ENCODE measurements around the gene CD34.

The CD34 gene

DNA sequence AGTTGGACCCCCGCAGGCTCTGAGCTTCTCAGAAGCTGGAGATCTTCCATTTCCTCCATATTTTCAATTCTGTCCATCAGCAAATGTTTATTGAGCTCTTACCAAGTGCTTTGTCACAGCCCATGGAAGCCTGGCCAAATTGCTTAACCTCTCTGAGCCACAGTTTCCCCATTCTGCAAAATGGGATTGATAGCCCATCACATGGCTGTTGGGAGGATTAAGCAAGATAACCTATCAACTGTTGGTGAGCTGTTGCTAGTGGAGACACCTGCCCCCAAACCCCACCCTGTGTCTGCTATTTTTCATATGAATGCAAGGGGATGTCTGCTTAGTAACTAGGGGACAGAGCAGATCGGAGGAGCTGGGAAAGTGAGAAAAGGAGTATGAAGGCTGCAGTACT, 38.3 kb downstream of the CD34 start:
- no peak for DNase-seq (ENCODE audit: low read depth)

DNA sequence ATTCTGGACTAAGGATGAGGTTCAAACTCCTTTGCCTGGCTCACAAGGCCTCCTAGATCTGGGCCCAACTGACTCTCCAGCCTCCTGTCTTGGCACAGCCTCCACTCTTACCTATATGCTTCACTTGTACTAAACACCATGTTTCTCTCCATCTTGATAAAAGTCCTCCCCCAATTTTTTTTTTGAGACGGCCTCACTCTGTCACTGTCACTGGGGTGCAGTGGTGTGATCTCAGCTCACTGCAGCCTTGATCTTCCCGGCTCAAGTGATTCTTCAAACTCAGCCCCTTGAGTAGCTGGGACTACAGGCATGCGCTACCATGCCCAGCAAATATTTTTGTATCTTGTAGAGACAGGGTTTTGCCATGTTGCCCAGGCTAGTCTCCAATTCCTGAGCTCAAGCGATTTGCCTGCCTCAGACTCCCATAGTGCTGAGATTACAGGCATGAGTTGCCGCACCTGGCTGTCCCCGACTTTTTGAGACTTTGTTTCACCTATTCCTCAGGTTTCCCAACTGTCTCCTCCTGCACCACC, 39.7 kb downstream of the CD34 start:
- no peak for DNase-seq (ENCODE audit: low read depth)

DNA sequence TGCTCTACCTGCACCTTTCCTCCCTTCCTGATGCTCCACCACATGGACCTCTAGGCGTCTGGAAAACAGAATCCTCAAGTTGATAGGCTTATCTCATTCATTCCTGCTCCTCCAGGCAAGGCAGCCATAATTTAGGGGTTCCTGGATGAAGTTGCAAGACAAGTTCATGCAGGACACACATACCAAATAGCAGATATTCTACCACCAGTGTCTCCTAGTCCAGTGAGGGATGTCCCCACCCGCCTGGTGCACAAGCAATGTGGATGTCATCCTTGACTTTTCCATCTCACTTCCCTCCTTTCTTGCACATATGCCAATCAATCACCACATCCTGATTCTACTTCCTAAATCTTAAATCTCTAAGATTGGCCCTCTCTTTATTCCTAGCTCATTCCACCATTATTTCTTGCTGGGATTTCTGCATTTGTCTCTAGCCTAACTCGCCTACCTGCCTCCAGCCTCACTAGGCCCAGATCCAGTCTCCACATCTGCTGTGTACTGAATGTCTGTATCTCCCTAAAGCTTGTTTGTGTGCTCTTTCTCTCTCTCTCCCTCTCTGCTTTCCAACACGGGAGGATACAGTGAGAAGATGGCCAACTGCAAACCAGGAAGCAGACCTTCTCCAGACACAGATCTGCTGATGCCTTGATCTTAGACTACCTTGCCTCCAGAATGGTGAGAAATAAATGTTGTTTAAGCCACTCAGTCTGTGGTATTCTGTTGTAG, 40.5 kb downstream of the CD34 start:
- DNase-seq (ENCODE audit: low read depth): no peak

DNA sequence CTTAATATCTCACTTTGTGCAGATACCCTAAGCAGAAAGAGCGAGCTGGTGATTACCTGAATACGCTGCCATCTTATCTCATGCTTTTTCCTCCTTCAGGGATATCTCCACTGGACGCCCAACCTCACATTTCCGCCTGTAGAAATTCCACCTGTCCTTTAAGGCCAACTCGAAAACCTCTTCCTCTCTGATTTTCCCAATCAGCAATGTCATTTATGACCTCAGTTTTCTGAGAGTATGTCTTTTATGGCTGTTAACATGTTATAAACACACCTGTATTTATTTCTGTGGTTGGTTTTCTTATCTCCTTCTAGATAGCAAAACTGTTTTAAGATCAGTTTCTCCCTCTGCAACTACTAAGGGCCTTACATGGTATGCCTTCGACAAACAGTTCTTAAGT, 41.1 kb downstream of the CD34 start:
- no peak for DNase-seq (ENCODE audit: low read depth)

DNA sequence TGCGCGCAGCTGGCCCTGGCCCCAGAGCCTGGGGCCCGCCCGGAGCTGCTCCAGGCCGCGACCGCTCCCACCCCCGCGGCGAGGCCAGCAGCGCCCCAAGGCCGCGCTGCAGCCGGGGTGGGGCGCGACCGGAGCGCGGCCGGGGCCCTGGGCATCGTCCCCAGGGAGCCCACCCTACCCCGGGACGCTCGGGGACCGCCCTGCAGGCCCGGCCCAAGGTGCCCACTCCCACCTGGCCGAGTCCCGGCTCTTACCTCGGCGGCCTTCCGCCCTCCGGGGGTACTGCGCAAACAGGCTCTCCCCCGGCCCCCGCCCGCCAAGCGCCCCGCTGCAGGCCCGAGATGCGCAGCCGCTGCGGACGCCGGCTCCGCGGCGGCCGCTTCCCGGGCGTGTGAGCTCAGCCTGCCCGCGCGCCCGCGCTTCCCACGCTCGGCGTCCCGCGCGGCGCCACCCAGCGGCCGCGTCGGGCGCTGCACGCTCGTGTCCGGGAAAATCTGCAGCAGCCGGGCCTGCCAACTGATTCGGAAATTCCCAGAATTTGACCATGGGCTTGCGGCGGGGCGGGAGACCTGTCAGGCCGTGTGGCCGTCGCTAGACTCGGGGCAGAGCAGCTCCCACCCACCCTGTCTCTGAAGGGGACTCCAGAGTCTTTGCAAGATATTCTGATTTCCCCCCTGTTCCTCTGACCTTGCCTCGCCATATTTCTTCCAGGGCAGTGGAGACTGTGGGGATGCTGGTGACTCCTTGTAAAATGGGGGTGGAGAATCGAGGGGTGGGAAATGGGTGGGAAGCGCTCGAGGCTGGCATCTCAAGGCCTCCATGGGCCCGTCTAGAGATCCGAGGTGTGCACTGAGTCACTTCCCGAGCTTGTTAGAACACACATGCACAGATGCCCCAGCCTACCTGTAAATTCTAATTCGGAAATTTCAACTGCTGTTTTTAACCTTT, 41.9 kb downstream of the CD34 start:
- peak; percentile 79 for DNase-seq (ENCODE audit: low read depth)

DNA sequence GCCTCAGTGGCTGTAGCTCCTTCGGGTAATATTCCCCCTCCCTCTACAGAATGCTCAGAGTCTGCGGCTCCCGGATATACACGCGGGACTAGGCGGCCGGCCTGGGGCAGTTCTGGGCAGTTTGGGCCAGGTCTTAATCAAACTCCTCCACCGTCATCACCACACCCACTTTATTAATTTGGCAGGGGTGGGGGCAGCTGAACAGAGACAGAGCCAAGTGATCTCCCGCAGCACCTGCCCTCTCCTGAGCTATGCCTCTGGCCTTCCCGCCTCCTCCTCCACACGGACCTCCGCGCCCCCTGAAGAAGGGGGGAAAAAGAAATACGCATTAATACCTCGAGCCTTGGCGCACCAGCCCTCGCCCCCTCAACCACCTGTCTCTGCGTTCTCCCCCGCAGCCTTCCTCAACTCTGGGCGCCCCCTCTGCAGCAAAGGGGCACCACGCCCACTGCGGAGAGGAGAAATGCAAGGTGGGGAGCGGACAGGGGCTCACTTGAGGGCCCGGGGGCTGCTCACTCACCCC, 42.6 kb downstream of the CD34 start:
- DNase-seq (ENCODE audit: low read depth): peak; percentile 53

DNA sequence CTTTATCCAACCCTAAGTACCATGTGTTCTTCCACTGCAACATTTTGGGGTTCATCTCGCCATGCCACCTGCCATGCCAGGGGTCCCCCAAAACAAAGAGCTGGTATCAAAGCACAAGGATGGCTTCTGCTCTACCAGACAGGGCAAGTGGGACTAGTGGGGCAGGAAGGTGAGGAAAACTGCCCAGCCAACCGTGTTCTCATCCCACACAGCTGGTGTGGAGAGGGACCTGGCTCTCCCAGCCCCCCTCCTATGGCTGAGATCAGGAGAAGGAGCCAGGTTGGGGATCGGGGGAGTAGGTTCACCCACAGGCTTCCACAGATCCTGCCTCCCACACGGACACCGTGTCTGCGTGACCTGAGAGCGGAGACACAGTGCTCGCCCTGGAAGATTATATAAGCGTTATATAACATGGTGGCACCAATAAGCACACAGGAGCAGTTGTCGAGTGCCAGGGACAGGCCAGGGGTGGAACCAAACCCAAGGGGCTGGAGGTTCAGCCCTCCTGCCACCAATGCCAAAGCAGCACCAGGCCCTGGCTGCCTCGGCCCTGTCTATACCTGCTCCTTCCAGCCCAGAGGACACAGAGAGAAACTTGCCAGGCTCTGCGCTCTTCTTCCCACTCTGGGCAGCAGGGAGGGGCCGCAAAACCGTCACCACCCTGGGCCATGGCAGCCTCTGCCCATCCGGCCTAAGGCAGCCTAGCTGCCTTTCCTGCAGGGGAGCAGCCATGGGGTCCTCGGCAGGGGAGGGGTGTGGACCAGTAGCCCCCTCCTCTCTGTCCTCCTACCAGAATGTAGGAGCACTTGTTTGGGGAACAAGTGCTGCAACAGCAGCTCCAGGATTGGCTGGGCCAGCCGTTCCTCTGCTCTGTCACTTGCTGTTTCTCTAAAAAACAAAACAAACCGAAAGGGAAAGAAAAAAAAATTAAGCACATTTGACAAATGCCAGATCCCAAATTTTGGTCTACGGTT, 43.5 kb downstream of the CD34 start:
- DNase-seq (ENCODE audit: low read depth): no peak

DNA sequence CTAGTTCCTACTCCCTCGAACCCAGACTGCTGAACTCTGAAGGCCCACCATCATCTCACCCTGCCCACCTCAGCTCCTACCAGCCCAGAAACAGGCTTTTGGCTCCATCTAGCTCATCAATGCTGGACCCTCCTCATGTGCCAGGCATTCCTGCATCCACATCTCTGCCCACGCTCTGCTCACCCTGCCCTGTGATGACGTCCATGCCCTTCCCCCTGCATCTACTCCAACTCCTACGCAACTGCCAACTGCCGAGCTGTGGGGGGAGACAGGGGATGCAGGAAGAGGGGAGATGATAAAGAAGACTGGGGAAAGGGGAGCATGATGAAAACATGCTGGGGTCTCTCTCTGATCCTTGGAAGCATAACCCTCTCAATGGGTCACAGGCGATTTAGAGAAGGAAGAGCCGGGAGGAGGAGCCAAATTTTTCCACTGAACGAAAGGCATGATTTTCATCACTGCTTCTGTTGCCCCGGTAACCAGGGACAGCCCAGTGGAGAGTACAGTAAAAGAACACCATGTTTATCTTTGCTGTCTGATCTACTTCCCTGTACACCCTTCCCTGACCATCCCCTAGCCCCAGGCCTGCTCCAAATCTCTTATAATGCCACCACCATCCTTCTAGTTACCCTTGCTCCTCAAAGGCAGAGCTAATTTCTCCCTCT, 44.3 kb downstream of the CD34 start:
- DNase-seq (ENCODE audit: low read depth): no peak

DNA sequence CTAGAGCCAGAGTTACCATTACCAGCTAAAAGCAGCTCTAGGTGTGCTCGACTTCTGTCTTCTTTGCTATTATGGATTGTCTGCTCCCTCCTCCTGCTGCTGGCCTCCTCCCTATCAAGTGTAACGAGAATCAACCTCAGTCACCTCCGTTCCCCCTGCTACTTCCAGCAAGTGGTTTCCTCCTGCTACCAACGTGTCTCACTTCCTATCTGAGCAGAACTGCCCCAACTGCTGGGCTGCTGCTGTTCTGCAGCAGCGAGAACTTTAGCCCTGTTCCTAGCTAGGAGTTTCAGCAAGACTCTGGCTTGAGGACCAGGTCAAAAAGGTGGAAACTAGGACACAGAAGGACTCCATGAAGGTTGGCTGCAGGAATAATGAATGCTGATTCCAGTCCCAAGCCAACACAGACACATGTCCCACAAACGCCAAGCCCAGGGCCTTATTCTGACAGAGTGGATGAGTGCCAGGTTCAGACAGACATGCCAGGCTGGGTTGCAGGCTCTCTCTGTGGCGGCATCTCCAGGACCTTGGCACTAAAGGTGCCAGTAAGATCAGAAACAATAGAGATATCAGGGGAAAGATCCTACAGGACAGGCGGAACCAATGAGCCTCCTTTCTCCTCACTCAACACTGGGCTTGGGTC, 46.9 kb downstream of the CD34 start:
- no peak for DNase-seq (ENCODE audit: low read depth)

DNA sequence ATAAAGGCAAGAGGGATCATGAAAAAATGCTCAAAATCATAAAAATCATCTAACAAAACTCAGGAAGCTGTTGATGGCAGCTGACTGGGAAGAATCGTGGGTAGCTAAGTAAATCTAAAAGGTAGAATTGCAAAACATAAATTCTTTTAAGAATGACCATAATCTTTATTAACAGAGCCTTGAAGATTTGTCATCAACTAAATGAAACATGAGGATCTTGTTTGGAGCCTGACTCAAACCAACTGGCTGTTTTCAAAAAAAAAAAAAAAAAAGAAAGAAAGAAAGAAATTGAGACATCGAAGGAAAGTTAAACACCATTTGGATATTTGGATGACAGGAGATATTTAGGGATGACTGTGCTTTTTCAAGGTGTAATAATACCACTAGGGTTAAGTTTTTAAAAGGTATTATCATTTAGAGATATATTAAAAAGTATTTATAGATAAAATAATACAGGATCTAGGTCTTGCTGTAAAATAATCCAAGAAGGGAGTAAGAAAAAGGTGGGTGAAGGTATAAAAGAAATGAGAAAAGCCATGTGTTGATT, 48.6 kb downstream of the CD34 start:
- no peak for DNase-seq (ENCODE audit: low read depth)

DNA sequence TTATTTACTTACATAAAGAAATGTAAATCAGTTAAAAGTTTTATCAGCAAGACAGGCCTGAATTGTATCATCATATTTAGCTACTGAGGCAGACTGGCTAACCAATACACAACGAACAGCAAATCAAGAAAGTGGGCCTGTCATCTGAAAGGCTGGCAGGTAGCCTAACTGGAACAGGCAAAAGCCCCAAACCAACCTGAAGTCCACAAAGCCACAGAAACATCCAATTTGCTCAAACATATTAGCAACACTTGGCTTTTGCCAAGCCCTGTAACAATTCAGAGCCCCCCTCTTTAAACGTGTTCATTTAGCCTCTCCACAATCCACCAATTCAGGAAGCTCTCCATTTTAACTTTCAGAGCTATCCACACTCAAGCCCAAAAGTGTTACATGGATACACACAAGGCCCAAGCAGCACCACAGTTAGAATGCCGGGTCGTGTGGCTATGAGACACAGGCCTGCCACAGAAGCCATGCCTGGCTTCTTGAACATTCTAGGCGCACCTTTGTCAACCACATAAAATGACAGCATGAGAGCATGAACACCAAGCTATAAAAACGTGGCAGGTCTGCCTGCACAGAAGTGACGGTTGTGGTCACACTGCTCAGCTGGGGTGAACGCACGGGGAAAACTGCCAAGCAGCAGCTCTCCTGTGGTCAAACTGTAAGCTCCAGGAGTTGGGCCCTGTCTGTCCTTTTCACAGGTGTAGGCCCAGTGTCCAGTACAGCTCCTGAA, 49.3 kb downstream of the CD34 start:
- DNase-seq (ENCODE audit: low read depth): no peak

DNA sequence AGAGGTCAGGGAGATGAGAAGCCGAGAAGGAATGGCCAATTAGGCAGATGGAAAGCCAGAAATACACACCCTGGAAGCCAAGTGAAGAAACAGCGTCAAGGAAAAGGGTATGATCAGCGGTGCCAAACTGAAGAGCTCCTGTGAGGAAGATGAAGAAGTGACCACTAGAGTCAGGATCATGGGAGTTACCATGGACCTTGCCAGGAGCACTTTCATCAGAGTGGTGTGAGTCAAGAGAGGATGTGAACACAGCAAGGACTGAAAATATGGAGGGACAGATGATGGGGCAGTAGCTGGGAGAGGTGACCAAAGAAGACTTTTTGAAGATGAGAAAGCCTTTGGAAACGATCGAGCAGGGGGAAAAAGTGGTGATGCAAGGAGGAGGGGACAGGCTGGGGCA, 50.4 kb downstream of the CD34 start:
- DNase-seq (ENCODE audit: low read depth): no peak

DNA sequence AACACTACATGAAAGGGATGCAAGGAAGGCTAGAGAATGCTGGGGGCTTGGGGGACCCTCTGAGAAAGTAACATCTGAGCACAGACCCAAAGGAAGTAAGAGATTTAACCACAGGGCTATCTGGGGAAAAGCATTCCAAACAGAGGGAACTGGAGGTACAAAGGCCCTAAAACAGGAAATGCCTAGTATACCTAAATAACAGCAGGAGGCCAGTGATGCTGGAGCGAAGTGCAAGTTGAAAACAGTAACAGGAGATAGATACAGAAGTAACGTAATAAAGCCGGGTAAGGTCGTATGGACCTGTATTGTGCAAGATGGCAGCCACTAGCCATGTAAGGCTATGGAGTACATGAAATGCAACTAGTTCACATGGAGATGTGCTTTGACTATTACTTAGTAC, 52.1 kb downstream of the CD34 start:
- no peak for DNase-seq (ENCODE audit: low read depth)

DNA sequence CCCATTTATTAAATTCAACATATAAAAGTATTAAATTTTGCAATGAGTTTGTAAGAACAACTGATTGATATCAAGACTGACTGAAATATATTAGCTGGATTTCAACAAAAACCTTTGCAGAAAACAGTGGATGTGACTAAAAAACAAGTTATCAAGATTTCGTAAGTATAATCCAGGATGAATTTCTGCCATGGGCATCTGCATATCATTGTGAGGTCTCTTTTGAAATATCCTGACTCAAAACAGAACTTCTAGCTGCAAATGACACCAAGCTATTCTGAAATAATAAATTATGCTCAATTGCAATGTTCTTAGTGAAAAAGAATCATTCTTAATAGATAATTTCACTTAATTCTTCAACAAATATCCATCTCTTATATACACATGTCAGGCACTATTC, 52.6 kb downstream of the CD34 start:
- DNase-seq (ENCODE audit: low read depth): no peak

DNA sequence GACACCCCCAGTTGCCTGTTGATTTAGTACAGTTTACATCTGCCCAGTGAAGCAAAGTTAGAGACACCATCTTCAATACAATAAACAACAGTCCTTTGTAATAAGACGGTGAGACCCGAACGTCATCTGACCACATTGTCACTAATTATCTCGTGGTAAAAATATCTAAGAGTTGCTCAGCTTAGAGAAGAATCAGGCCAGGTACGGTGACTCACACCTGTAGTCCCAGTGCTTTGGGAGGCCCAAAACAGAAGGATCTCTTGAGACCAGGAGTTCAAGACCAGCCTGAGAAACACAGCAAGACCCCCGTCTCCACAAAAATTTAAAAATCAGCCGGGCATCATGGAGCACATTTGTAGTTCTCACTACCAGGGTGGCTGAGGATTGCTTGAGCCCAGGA, 53.5 kb downstream of the CD34 start:
- no peak for DNase-seq (ENCODE audit: low read depth)

DNA sequence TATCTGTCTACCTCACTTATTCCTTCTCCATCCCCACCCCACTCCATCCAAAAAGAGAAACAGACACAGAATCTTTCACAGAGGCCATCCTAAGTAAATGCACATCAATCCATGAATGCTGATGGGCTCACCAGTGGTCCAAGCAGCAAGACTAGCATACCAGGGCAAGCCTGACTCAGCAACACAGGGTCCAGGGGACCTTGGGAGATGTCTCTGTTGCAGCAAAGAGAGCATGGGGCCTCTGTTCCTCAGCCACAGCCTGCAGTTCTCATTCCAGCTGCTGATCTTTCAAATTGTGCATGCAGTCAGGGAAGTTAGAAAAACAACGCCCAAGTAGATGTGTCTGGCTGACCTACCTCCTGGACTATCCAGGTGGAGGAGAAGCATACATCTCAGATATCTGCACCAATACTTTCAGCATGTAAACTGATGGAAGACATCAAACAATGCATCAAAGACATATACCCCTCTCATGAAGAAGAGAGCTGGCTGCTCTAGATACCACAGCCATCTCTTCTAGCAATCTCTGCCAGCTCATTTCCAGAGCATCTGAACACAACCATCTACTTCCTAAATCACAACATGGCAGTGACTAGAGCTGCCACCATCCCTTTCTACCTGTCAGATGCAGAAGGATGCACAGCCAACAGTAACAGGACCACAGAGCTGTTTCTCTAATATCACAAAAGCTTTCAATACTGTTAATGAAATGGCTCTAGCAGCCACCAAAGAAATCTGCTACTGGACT, 54.5 kb downstream of the CD34 start:
- no peak for DNase-seq (ENCODE audit: low read depth)

DNA sequence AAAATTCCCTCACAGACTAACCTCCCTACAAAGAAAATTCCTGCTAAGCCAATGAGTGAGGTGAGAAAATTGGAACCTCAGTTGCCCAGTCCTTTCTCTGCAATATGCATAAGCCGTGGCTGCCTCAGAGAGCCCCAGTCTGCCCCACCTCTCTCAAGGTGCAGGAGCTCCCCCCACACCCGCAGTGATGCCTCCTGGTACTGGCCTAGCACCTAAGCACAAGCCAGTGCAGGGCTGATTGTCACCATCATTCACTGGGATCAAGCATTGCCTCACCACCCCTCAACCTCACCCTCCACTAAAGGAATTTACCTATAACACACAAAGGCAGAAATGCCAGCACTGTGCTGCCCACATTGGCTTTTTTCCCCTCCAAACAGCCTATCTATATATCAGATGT, 56.9 kb downstream of the CD34 start:
- no peak for DNase-seq (ENCODE audit: low read depth)

DNA sequence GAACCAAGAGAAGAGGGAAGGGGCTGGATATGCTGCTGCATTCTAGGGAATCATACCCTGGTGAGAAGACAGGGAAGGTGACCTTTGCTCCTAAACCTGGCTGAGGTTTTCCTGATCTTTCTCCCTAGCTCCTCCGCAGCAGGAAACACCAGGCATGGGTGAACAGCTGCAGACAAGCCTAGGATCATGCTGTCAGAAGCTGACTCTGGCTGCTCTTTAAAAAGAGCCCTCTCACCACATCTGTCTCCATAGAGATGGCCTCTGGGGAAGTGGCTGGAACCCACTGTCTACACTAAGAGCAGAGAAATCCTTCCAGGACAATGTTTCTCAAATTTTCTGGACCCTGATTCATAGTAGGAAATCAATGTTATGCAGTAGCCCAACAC, 57.6 kb downstream of the CD34 start:
- DNase-seq (ENCODE audit: low read depth): no peak

All from ELR (cell line).